ENCODE data around the gene PYGB.
A peak's percentile ranks its signal among the peaks of the same experiment; 100 is the strongest.

- TF ChIP-seq, protein P1, sequence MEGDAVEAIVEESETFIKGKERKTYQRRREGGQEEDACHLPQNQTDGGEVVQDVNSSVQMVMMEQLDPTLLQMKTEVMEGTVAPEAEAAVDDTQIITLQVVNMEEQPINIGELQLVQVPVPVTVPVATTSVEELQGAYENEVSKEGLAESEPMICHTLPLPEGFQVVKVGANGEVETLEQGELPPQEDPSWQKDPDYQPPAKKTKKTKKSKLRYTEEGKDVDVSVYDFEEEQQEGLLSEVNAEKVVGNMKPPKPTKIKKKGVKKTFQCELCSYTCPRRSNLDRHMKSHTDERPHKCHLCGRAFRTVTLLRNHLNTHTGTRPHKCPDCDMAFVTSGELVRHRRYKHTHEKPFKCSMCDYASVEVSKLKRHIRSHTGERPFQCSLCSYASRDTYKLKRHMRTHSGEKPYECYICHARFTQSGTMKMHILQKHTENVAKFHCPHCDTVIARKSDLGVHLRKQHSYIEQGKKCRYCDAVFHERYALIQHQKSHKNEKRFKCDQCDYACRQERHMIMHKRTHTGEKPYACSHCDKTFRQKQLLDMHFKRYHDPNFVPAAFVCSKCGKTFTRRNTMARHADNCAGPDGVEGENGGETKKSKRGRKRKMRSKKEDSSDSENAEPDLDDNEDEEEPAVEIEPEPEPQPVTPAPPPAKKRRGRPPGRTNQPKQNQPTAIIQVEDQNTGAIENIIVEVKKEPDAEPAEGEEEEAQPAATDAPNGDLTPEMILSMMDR (IDR thresholded peaks at IDR 0.05): peak; percentile 87
- TF ChIP-seq POLR2AphosphoS5 (IDR thresholded peaks at IDR 0.05; ENCODE audit: low read depth, low read length) (peak; percentile 20; the same call in 1 of the 2 replicates), TCF7L2 (IDR thresholded peaks at IDR 0.05; ENCODE audit: low read depth, low read length) (no peak)
These were observed 62.5 kb downstream of the PYGB start for GRCh38 chr20:25310268-25310920.

Measured in Panc1 (cell line).